H1 (cell line): ENCODE data around the gene NUSAP1. TPM values are rescaled to one million over a fixed set of nuclear protein-coding genes. Genes with fewer than 3 reads are reported as not detected.

Experiments
- CHD7 ChIP-seq: fragments of 300-600 bp; sonication (generic); IDR thresholded peaks from 2 replicates; pipeline ENCODE4 v1.7.1; 2012; ENCODE audit warnings: low read length, moderate library complexity, mild to moderate bottlenecking, inconsistent platforms; ENCODE audit not compliant: insufficient replicate concordance
- EGR1 ChIP-seq: IDR thresholded peaks from 2 replicates; pipeline ENCODE4 v1.6.1; 2011; ENCODE audit warnings: low read depth, low read length, borderline replicate concordance
- HDAC2 ChIP-seq, 2 experiments: fragments of 300-600 bp in 1 of 2; sonication (generic) in 1 of 2; IDR thresholded peaks; 2 replicates each; pipeline ENCODE4 v1.6.1; 2011 to 2012; ENCODE audit warnings: low read depth in 2 of 2, low read length in 2 of 2, mild to moderate bottlenecking in 2 of 2, moderate library complexity in 2 of 2, borderline replicate concordance in 1 of 2, inconsistent platforms in 1 of 2
- POU5F1 ChIP-seq: IDR thresholded peaks from 2 replicates; pipeline ENCODE4 v1.6.1; 2011; ENCODE audit warnings: low read depth, mild to moderate bottlenecking, low read length, moderate library complexity
- RBBP5 ChIP-seq: IDR thresholded peaks from 2 replicates; pipeline ENCODE4 v1.7.1; 2012; ENCODE audit warnings: low read depth, mild to moderate bottlenecking, inconsistent platforms, low read length, moderate library complexity, borderline replicate concordance
- polyA plus RNA-seq, 7 experiments: library from polyadenylated mRNA; depleted of rRNA in 3 of 7; stranded (reverse) in 5 of 7; unstranded in 2 of 7; fragments of >200 nt in 5 of 7; fragments of 200-250 nt in 2 of 7; gene quantifications; 1 replicate in 5 of 7; 2 replicates in 1 of 7; 4 replicates in 1 of 7; pipeline versions ENCODE4 v1.2.1 to v1.2.3, GENCODE V29; 2011 to 2013; ENCODE audit warnings: missing spikeins in 2 of 7, mixed read lengths in 2 of 7
- total RNA-seq: library from RNA; stranded (reverse); fragmentation: NEBNext Ultra II Directional; extraction: Animal tissue kit (Norgen Biotek cat#: 25700); gene quantifications from 2 replicates; pipeline ENCODE4 v1.2.1, GENCODE V29; 2021

Gene NUSAP1
- total and polyA plus RNA-seq, 2 of the 8 experiments (the other 6 are each of a cell fraction or from before 2014, with no cell fraction given): 60.8 to 144 TPM

- no peak for TF ChIP-seq CHD7
- no peak for TF ChIP-seq HDAC2 (IDR thresholded peaks at IDR 0.05; ENCODE audit: borderline replicate concordance in 1 of 2, low read depth in 2 of 2, low read length in 2 of 2)
- TF ChIP-seq EGR1: no peak
- no peak for TF ChIP-seq RBBP5
- TF ChIP-seq POU5F1: no peak
Measured at GRCh38 chr15:41354371-41354770, 21.7 kb downstream of the NUSAP1 start (continued).
